Ishikawa (cell line): ENCODE results near the gene RPGRIP1L.

Source experiments
- CREB1 ChIP-seq: IDR thresholded peaks from 2 replicates; pipeline ENCODE4 v1.6.1; 2012; ENCODE audit warnings: low read depth
- EP300 ChIP-seq: IDR thresholded peaks from 2 replicates; pipeline ENCODE4 v1.6.1; 2012; ENCODE audit warnings: borderline replicate concordance
- RAD21 ChIP-seq: IDR thresholded peaks from 2 replicates; pipeline ENCODE4 v1.6.1; 2012; ENCODE audit warnings: low read depth
- TAF1 ChIP-seq: IDR thresholded peaks from 2 replicates; pipeline ENCODE4 v1.6.1; 2012; ENCODE audit warnings: low read depth, mild to moderate bottlenecking
- TCF12 ChIP-seq: IDR thresholded peaks from 2 replicates; pipeline ENCODE4 v1.6.1; 2012; ENCODE audit warnings: low read depth
- YY1 ChIP-seq: IDR thresholded peaks from 2 replicates; pipeline ENCODE4 v1.6.1; 2012; ENCODE audit warnings: low read depth

GRCh38 chr16:53689636-53690035 is 14.0 kb downstream of the RPGRIP1L start:
- TF ChIP-seq EP300 (no peak), CREB1 (no peak), TAF1 (no peak), YY1 (no peak), TCF12 (no peak), RAD21 (no peak)
